GM12878 (cell line): Measurements from ENCODE around the gene CPT1C.

Source experiments
- CTCF ChIP-seq, 3 experiments: IDR thresholded peaks in 2 of 3; conservative IDR thresholded peaks in 1 of 3; 2 replicates each; pipeline ENCODE4 v1.5.1; 2011; ENCODE audit warnings: low read depth in 3 of 3, low read length in 3 of 3, mild to moderate bottlenecking in 3 of 3, control low read depth in 2 of 3, moderate library complexity in 2 of 3, inconsistent platforms in 1 of 3, mixed read lengths in 1 of 3; ENCODE audit not compliant: control insufficient read depth in 2 of 3, insufficient read depth in 1 of 3; ENCODE audit errors: extremely low read depth in 1 of 3
- EP300 ChIP-seq, 2 experiments: fragments of 150-350 bp in 1 of 2; IDR thresholded peaks; 2 replicates each; pipeline ENCODE4 v1.6.1; 2011 to 2012; ENCODE audit warnings: low read depth in 2 of 2, low read length in 2 of 2, borderline replicate concordance in 1 of 2, improper control_type of control experiment in 1 of 2, inconsistent platforms in 1 of 2; ENCODE audit not compliant: control insufficient read depth in 1 of 2
- FOXK2 ChIP-seq: fragments of 450-650 bp; IDR thresholded peaks from 2 replicates; pipeline ENCODE4 v1.6.1; 2017; ENCODE audit warnings: mild to moderate bottlenecking, moderate library complexity
- HCFC1 ChIP-seq: fragments of 150-350 bp; IDR thresholded peaks from 2 replicates; pipeline ENCODE4 v1.6.1; 2014; ENCODE audit warnings: low read length
- MTA2 ChIP-seq: fragments of 450-650 bp; IDR thresholded peaks from 2 replicates; pipeline ENCODE4 v1.6.1; 2016; ENCODE audit warnings: low read depth, mild to moderate bottlenecking, moderate library complexity
- NFIC ChIP-seq: IDR thresholded peaks from 2 replicates; pipeline ENCODE4 v1.6.1; 2012; ENCODE audit warnings: low read depth, mild to moderate bottlenecking, inconsistent platforms, low read length, moderate library complexity
- POLR2A ChIP-seq: IDR thresholded peaks from 2 replicates; pipeline ENCODE4 v1.6.1; 2011; ENCODE audit warnings: low read depth, mild to moderate bottlenecking, low read length
- POLR2AphosphoS5 ChIP-seq: IDR thresholded peaks from 2 replicates; pipeline ENCODE4 v1.6.1; 2011; ENCODE audit warnings: mild to moderate bottlenecking, low read length, inconsistent platforms
- SMAD1 ChIP-seq: fragments of 450-650 bp; IDR thresholded peaks from 2 replicates; pipeline ENCODE4 v1.6.1; 2018; ENCODE audit warnings: mild to moderate bottlenecking, low read depth; ENCODE audit not compliant: partially characterized antibody
- TCF12 ChIP-seq: IDR thresholded peaks from 2 replicates; pipeline ENCODE4 v1.6.1; 2011; ENCODE audit warnings: low read depth, mild to moderate bottlenecking, low read length
- TCF7 ChIP-seq: IDR thresholded peaks from 2 replicates; pipeline ENCODE4 v1.6.1; 2014; ENCODE audit warnings: antibody characterized with exemption, borderline replicate concordance
- YY1 ChIP-seq: IDR thresholded peaks from 2 replicates; pipeline ENCODE4 v1.6.1; 2011; ENCODE audit warnings: low read depth, mild to moderate bottlenecking, low read length

DNA sequence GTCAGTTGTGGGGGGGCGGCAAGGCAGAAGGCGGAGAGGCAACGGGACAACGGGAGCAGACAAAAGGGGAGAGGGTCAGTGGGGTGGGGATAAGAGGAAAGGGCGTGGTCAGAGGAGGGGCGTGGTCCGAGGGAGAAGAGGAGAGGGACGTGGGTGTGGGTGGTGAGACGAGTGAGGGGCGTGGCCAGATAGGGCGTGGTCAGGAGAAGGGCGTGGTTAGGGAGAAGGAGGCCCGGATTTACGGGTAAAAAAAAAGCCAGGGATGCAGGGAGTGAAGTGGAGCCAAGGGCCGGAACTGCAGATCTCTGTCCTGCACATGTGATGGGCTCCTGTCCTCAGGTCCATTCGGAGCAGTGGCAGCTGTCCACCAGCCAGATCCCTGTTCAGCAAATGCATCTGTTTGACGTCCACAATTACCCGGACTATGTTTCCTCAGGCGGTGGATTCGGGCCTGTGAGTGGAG, 21.5 kb downstream of the CPT1C start:
- TF ChIP-seq MTA2, result no peak
- TF ChIP-seq HCFC1, result no peak
- no peak for TF ChIP-seq FOXK2
- no peak for TF ChIP-seq CTCF (IDR thresholded peaks at IDR 0.05 in 2 of 3, conservative IDR thresholded peaks at IDR 0.05 in 1 of 3; ENCODE audit: control insufficient read depth in 2 of 3, extremely low read depth in 1 of 3, insufficient read depth in 1 of 3, low read depth in 3 of 3, low read length in 3 of 3)
- no peak for TF ChIP-seq EP300 (IDR thresholded peaks at IDR 0.05; ENCODE audit: borderline replicate concordance in 1 of 2, control insufficient read depth in 1 of 2, low read depth in 2 of 2, low read length in 2 of 2)
- no peak for TF ChIP-seq YY1
- TF ChIP-seq POLR2A, result no peak
- TF ChIP-seq SMAD1, result no peak
- TF ChIP-seq POLR2AphosphoS5, result no peak
- TF ChIP-seq NFIC, result no peak
- no peak for TF ChIP-seq TCF12
- no peak for TF ChIP-seq TCF7
